ENCODE measurements around the gene LYPLA2. TPM values are rescaled to one million over a fixed set of nuclear protein-coding genes. Genes with fewer than 3 reads are reported as not detected.
"Not testable (repeated sequence)": the region's sequence is repeated elsewhere in the genome, so short reads cannot be mapped to it uniquely, and the experiment has no call there.

LYPLA2 gene
- total RNA-seq, 2 experiments from 2014 or later: 76.1 to 80.8 TPM

DNA sequence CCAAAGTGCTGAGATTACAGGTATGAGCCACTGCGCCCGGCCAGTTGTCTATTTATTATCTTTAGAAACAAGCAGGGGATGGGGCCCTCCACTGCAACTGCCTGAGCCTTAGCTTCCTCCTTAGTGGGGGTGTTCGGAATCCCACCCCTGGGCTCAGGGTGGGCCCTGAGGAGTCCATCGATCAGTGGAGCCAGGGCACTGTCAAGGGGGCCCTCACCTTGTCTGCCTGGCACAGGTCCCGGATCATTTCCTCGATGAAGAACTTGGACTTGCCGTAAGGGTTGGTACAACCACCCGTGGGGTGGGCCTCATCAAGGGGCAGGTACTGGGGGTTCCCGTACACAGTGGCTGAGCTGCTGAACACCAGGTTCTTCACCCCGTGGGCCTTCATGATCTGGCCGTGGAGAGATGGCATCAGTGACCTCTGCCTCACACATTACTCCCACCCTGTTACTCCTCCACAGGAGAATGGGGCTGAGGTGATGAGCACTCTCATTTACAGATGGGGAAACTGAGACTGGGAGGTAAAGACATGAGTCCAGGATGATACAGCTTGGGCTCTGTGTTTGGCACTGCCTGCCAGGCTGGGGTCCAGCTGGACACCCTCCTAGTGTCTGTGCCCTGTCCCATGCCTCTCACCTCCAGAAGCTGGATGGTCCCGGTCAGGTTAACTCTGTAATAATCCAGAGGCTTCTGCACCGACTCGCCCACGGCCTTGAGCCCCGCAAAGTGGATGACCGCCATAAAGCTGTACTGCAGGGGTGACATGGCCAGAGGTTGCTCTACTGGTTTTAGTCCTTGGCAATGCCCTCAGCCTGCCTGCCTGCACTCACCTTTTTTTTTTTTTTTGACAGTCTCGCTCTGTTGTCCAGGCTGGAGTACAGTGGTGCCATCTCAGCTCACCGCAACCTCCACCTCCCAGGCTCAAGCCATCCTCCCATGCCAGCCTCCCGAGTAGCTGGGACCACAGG lies 6.8 kb downstream of the LYPLA2 start:
- Mint-ChIP-seq H3K27me3 (no peaks in the 10 kb centered on the region), H3K27ac (no peak overlapping the region), H3K4me1 (peaks cover 32% of the 10 kb centered on the region), H3K4me3 (no peak overlapping the region), H3K9me3 (no peaks in the 10 kb centered on the region), H3K36me3 (ENCODE audit: low read depth) (peaks cover 42% of the 10 kb centered on the region)
- DNase-seq: no peak
- ChIA-PET CTCF (interaction anchor here (0.8 to 1.8 kb wide), 5 partner anchors 15 to 26 kb away, joined by 3 to 7 read pairs (median 5); no protein-coding TSS in a partner anchor), POLR2A (interaction anchor here (1.6 to 5.9 kb wide), 3 partner anchors 8 to 26 kb away, joined by 6 to 84 read pairs (median 12); partner anchors contain the start of gene LYPLA2)

DNA sequence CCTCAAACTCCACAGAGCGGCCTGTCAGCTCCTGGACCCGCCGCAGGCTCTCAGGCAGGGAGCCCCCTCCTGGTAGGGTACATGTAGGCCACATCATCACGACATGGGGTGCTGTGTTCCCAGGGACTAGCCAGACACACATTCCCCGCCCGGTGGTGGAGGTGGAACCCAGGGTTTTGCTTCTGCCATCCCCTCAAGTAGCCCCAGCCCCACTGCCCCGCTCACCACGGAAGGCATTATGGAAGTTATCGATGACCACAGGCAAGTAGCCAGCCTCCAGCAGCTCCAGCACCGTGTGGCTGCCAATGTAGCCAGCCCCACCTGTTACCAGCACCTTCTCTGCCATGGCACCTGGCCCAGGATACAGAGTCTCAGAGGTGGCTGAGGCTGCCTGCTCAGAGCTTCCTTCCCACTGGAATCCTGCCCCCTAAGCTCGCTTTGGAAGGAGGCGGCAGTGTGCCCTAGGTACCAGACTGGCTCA lies 7.8 kb downstream of the LYPLA2 start:
- Mint-ChIP-seq H3K4me1 (peaks cover 27% of the 10 kb centered on the region), H3K36me3 (ENCODE audit: low read depth) (peaks cover 38% of the 10 kb centered on the region), H3K4me3 (peak overlapping the region; percentile 96), H3K27me3 (no peaks in the 10 kb centered on the region), H3K27ac (peak overlapping the region; percentile 95), H3K9me3 (no peaks in the 10 kb centered on the region)
- no peak for DNase-seq
- ChIA-PET CTCF (interaction anchor here (0.5 to 4.4 kb wide), 8 partner anchors 12 to 312 kb away, joined by 3 to 39 read pairs (median 4); partner anchors contain the start of gene PITHD1), POLR2A (interaction anchor here (1.1 to 5.9 kb wide), 8 partner anchors 8 to 160 kb away, joined by 3 to 84 read pairs (median 20); partner anchors contain the start of genes HMGCL, LYPLA2, PITHD1 and PNRC2)

DNA sequence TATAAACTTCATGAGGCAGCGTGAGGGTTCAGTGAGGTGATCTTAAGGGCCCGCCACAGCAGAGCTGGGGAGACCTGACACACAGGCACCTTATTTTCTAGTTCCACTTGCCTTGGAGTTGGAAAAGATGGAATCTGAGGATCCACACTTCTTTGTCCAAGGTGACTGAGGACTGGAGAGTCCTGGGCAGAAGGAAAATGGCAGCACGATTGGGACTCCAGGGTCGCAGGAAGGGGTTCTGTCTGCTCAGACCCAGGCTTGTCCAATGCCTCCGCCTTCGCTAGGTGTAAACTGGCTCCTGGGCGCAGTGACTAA lies 8.3 kb downstream of the LYPLA2 start:
- Mint-ChIP-seq H3K27ac (peak overlapping the region; percentile 95), H3K9me3 (no peaks in the 10 kb centered on the region), H3K4me1 (peaks cover 27% of the 10 kb centered on the region), H3K27me3 (no peaks in the 10 kb centered on the region), H3K4me3 (peak overlapping the region; percentile 96), H3K36me3 (ENCODE audit: low read depth) (peaks cover 37% of the 10 kb centered on the region)
- DNase-seq: no peak
- ChIA-PET CTCF (interaction anchor here (0.5 to 4.4 kb wide), 8 partner anchors 7 to 312 kb away, joined by 3 to 39 read pairs (median 4); partner anchors contain the start of gene PITHD1), POLR2A (interaction anchor here (1.0 to 5.9 kb wide), 9 partner anchors 7 to 270 kb away, joined by 3 to 84 read pairs (median 12); partner anchors contain the start of genes HMGCL, LYPLA2, PITHD1 and PNRC2)

DNA sequence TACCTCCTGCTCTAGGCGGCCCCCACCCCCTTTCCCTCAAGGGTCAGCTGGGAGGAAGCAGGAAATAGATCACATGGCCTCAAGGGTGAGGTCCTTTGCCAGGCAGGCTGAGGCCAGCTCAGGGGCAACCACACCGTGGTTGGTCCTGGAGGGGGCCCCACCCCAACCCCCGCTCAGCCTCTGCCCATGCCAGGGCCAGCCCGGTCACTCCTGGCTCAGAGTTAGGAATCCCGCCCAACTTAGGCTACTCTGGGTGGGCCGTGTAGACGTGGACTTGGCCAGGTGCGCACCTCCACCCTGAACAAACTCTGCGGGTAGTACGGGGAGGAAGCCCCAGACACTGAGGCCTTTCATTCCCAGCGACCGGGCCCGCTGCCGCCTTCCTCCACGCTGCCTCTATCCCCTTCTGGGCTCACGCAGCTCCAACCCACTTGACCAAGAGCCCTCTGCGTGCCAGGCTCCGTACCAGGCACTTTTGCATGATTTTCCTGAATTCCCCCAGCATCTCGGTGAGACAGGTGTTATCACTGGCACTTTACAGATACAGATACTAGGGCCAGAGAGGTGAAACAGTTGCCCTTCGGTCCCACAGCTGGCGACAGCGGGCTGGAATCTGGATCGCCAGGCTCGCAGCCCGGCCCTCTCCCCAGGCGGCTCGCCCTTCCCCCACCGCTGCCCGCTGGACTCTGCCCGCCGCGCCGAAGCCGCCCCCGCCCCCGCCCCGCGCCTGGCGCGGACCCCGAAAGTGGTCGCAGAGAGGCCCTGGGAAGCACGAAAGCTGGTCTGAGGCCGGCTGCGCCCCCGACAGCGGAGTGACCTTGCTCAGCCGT lies 8.8 kb downstream of the LYPLA2 start:
- Mint-ChIP-seq H3K4me1 (peaks cover 27% of the 10 kb centered on the region), H3K27ac (peak overlapping the region; percentile 95), H3K4me3 (peak overlapping the region; percentile 96), H3K27me3 (no peaks in the 10 kb centered on the region), H3K36me3 (ENCODE audit: low read depth) (peaks cover 32% of the 10 kb centered on the region), H3K9me3 (no peaks in the 10 kb centered on the region)
- CTCF ChIA-PET: interaction anchor here (1.0 to 4.4 kb wide), 7 partner anchors 8 to 260 kb away, joined by 3 to 39 read pairs (median 3); no protein-coding TSS in a partner anchor
- POLR2A ChIA-PET: interaction anchor here (0.6 to 5.9 kb wide), 12 partner anchors 8 to 271 kb away, joined by 3 to 84 read pairs (median 9); partner anchors contain the start of genes ELOA, HMGCL, LYPLA2 and PITHD1
- DNase-seq: peak; percentile 68

DNA sequence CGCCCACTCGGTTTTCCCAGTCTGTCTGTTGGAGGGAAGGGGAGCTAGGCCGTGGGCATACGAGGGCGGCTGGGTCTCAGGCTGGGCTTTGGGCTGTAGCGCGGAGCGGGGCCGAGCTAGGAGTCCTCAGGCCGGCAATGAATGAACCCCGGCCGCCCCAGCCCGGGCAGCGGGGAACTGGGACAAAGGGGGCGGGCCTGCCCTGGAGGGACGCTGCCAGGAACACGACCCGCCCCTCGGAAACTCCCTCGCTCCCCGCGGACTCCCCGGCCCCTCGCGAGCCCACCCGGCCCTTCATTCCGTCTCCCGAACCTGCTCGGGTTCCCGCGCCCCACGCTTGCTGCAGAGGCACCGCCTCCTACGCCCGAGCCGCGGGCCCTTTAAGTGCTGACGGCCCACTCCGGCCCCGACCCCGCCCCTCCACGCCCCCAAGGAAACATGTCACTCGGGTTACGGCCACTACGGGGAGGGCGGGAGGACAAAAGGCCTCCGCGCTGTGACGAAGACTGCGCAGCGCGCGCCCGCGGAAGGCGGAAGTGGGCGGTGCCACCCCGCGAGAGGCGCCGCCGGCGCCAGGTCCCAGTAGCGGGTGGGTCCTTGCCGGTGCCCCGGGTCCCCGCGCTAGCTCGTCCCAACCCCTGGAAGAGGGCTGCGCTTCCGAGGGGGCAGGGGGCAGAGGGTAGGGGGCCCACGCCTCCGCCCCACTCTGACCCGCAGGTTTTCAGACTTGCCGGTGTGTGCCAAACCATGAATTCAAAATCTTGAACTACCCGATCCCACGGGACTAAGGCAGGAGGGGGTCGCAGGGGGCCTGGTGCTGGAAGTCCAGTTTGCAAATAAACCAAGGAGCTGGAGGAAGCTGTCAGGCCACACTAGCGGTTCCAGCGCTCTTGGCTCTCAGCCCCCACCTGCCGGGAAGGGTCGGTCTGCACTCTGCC lies 9.7 kb downstream of the LYPLA2 start, which contains the start of gene GALE:
Gene GALE, minus strand, starts transcription at position 355 of the 938 bp plus-strand sequence. CDS start 1,747 bp downstream, outside the sequence.
- no peaks in the 10 kb centered on the region for H3K9me3 Mint-ChIP-seq
- DNase-seq: peak; percentile 98
- peak within 1 kb of the TSS; percentile 95 for H3K27ac Mint-ChIP-seq
- peak within 1 kb of the TSS; percentile 96 for H3K4me3 Mint-ChIP-seq
- H3K27me3 Mint-ChIP-seq: no peaks in the 10 kb centered on the region
- POLR2A ChIA-PET: interaction anchor here (0.6 to 5.9 kb wide), 20 partner anchors 10 to 180 kb away, joined by 3 to 84 read pairs (median 6); partner anchors contain the start of genes ELOA, HMGCL, LYPLA2 and PITHD1
- CTCF ChIA-PET: interaction anchor here (1.3 to 4.4 kb wide), 8 partner anchors 9 to 261 kb away, joined by 3 to 39 read pairs (median 7); partner anchors contain the start of gene PITHD1
- peaks cover 25% of the 10 kb centered on the region for H3K4me1 Mint-ChIP-seq
- H3K36me3 Mint-ChIP-seq (ENCODE audit: low read depth): peaks cover 33% of the 10 kb centered on the region

DNA sequence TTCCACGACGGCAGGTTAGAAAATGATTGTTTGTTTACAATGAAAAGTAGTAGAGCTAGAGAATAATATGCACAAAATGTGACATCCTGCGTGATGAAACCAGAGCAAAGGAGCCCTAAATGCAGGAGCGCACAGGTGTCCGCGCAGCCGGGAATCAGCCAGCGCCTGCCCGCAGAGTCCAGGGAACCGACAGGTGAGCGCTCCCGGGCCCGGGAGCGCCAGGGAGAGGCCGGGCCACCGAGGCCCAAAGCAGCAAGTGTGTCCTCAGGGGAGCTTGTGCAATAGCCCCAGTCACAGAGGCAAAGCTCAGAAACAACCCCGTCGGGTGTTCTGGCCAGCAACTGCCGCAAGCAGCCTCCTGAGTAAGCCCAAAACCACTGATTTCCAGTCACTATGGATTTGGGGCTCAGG lies 10.4 kb downstream of the LYPLA2 start:
- H3K27me3 Mint-ChIP-seq: no peaks in the 10 kb centered on the region
- peak overlapping the region; percentile 96 for H3K4me3 Mint-ChIP-seq
- DNase-seq: no peak
- H3K36me3 Mint-ChIP-seq (ENCODE audit: low read depth): peaks cover 33% of the 10 kb centered on the region
- H3K27ac Mint-ChIP-seq: peak overlapping the region; percentile 61
- H3K9me3 Mint-ChIP-seq: no peaks in the 10 kb centered on the region
- ChIA-PET CTCF (interaction anchor here (1.3 to 4.4 kb wide), 8 partner anchors 9 to 262 kb away, joined by 3 to 39 read pairs (median 7); partner anchors contain the start of gene PITHD1), POLR2A (interaction anchor here (0.8 to 5.9 kb wide), 19 partner anchors 10 to 179 kb away, joined by 3 to 84 read pairs (median 7); partner anchors contain the start of genes ELOA, HMGCL, LYPLA2 and PITHD1)
- H3K4me1 Mint-ChIP-seq: peaks cover 25% of the 10 kb centered on the region

DNA sequence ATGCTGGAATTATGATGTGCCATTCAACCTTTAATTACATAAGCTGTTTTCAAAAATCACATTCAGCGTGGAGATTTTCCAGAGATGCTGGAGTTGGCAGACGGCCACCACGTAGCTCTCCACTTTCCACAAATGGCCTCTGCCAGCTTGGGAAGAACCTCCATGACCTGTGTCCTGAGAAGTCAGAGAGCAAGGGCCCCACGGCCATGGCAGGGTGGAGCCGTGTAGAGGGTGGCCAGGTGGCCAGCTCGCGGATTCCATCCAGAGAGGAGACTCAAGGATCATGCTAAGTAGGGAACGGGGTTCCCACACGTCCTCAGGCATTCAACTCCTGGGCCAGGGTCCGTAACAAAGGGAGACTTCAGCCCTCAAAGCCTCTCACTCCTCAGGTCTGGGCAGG lies 10.9 kb downstream of the LYPLA2 start:
- peak overlapping the region; percentile 96 for H3K4me3 Mint-ChIP-seq
- no peak for DNase-seq
- POLR2A ChIA-PET: interaction anchor here (1.1 to 5.9 kb wide), 13 partner anchors 9 to 174 kb away, joined by 4 to 84 read pairs (median 10); partner anchors contain the start of genes ELOA, HMGCL, LYPLA2 and PITHD1
- H3K27ac Mint-ChIP-seq: no peak overlapping the region
- H3K4me1 Mint-ChIP-seq: peaks cover 22% of the 10 kb centered on the region
- CTCF ChIA-PET: interaction anchor here (1.4 to 4.4 kb wide), 6 partner anchors 8 to 31 kb away, joined by 3 to 39 read pairs (median 8); partner anchors contain the start of gene PITHD1
- no peaks in the 10 kb centered on the region for H3K27me3 Mint-ChIP-seq
- peaks cover 28% of the 10 kb centered on the region for H3K36me3 Mint-ChIP-seq (ENCODE audit: low read depth)
- no peaks in the 10 kb centered on the region for H3K9me3 Mint-ChIP-seq

DNA sequence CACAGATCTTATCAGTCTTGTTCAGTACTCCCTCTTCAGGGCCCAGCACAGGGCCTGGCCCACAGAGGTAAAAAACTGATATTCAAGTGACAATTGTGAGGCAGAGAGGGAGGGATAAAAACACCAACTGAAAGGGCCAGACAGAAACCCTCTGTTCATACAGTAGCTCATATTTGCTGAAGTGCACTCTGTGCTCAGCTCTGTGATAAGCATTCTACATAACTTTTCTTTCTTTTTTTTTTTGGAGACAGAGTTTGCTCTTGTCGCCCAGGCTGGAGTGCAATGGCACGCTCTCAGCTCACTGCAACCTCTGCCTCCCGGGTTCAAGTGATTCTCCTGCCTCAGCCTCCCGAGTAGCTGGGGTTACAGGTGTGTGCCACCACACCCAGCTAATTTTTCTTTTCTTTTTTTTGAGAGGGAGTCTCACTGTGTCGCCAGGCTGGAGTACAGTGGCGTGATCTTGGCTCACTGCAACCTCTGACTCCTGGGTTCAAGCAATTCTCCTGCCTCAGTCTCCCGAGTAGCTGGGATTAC lies 11.9 kb downstream of the LYPLA2 start:
- Mint-ChIP-seq H3K36me3 (ENCODE audit: low read depth) (peaks cover 20% of the 10 kb centered on the region), H3K4me1 (peaks cover 27% of the 10 kb centered on the region), H3K4me3 (peak overlapping the region; percentile 52), H3K27ac (peak overlapping the region; percentile 19)
- not testable (repeated sequence) for H3K9me3 Mint-ChIP-seq, H3K27me3 Mint-ChIP-seq, DNase-seq
- CTCF ChIA-PET: interaction anchor here (1.2 to 4.4 kb wide), 6 partner anchors 7 to 111 kb away, joined by 3 to 39 read pairs (median 6); partner anchors contain the start of genes HMGCL and PITHD1
- POLR2A ChIA-PET: interaction anchor here (0.8 to 5.9 kb wide), 8 partner anchors 8 to 733 kb away, joined by 3 to 84 read pairs (median 16); partner anchors contain the start of genes ELOA, HMGCL, LYPLA2 and PITHD1

DNA sequence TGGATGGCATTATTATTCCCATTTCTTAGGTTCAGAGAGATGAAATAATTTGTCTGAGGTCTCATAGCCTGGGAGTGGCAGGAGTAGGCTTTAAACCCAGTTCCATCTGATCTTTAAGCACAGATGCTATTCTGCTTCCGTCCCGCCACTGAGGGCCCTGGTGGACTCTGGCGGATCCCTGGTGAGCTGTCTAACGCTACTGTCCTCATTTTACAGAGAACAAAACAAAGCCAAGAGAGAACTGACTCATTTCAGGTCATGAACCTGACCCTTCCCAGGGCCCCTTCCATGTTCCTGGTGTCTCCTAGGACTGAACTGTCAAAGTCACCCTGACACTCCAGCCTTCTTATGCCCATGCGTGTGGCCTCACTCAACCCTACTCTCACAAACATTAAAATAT lies 12.7 kb downstream of the LYPLA2 start:
- ChIA-PET POLR2A (interaction anchor here (5.9 kb wide), 1 partner anchor 14 kb away, joined by 84 read pairs; the partner anchor contains the start of gene LYPLA2), CTCF (interaction anchor here (1.6 kb wide), 1 partner anchor 22 kb away, joined by 4 read pairs; the partner anchor contains the start of gene HMGCL)
- no peak for DNase-seq
- Mint-ChIP-seq H3K27me3 (no peaks in the 10 kb centered on the region), H3K4me1 (peaks cover 27% of the 10 kb centered on the region), H3K27ac (no peak overlapping the region), H3K9me3 (no peaks in the 10 kb centered on the region), H3K36me3 (ENCODE audit: low read depth) (peaks cover 17% of the 10 kb centered on the region), H3K4me3 (no peak overlapping the region)

DNA sequence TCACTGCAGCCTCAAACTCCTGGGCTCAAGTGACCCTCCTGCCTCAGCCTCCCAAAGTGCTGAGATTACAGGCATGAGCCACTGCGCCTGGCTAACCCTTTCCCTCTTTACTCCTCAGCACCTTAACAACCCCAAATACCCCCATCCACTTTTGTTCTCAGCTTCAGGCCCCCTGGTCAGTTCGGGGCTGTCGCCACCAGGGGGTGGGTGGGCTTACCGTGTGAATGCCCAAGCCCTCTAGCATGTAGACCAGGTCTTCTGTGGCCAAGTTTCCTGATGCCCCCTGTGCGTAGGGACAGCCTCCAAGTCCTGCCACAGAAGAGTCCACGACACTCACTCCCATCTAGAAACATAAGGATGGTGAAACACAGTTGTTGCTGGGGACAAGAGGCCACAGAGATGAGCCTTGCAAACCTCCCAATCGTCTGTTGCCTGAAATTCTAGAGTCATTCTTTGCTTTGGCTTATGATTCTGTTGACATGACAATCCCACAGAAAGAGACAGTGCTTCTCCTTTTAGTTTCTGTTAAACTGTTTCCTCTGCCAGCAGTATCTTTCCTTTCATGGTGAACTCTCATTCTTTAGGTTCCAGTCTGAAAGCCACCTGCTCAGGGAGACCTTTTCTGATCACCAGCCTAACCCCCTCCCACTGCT lies 13.4 kb downstream of the LYPLA2 start:
- H3K4me3 Mint-ChIP-seq: no peak overlapping the region
- no peaks in the 10 kb centered on the region for H3K9me3 Mint-ChIP-seq
- POLR2A ChIA-PET: no interaction called here
- H3K27me3 Mint-ChIP-seq: no peaks in the 10 kb centered on the region
- H3K27ac Mint-ChIP-seq: no peak overlapping the region
- CTCF ChIA-PET: interaction anchor here (1.6 kb wide), 1 partner anchor 21 kb away, joined by 4 read pairs; the partner anchor contains the start of gene HMGCL
- H3K36me3 Mint-ChIP-seq (ENCODE audit: low read depth): peaks cover 11% of the 10 kb centered on the region
- DNase-seq: no peak
- peaks cover 21% of the 10 kb centered on the region for H3K4me1 Mint-ChIP-seq

Measured in activated CD4-positive, alpha-beta memory T cell treated with anti-CD3 and anti-CD28 coated beads, Interleukin-2, amount 10 ng/mL, durations not matched to agents 7 days and 5 days (primary cell).